ENCODE results near the gene HMGN3. TPM values are rescaled to one million over a fixed set of nuclear protein-coding genes. Genes with fewer than 3 reads are reported as not detected.

HMGN3 gene
- total and polyA plus RNA-seq, 2 donors (not counting 1 experiment from before 2014, with no cell fraction given) = 30.2 to 56.0 TPM

- Histone ChIP-seq H3K27ac (ENCODE audit: insufficient read depth, low read length) (no peak overlapping the region), H3K9ac (ENCODE audit: insufficient read depth, low read length) (no peak overlapping the region), H3K4me2 (ENCODE audit: extremely low read depth, insufficient read depth, low read length) (no peak overlapping the region), H4K20me1 (ENCODE audit: control insufficient read depth, extremely low read depth, insufficient read depth, low read length) (no peaks in the 10 kb centered on the region), H3K4me1 (ENCODE audit: control insufficient read depth, extremely low read depth, insufficient read depth, low read length) (no peaks in the 10 kb centered on the region), H2AFZ (ENCODE audit: low read length) (no peak overlapping the region), H3K27me3 (ENCODE audit: control insufficient read depth, insufficient read depth, low read length) (no peaks in the 10 kb centered on the region), H3K4me3 (replicated peaks in 1 of 4; ENCODE audit: control extremely low read depth in 1 of 4, insufficient read depth in 1 of 4, low read depth in 3 of 4, low read length in 4 of 4) (no peak overlapping the region), H3K79me2 (ENCODE audit: control insufficient read depth, insufficient read depth, low read length) (no peaks in the 10 kb centered on the region), H3K36me3 (ENCODE audit: control insufficient read depth, insufficient read depth, low read length) (no peaks in the 10 kb centered on the region), H3K9me3 (ENCODE audit: control insufficient read depth, insufficient read depth, low read depth, low read length) (no peaks in the 10 kb centered on the region)
- TF ChIP-seq CTCF (conservative IDR thresholded peaks at IDR 0.05 in 1 of 2, IDR thresholded peaks at IDR 0.05 in 1 of 2; ENCODE audit: low read depth in 1 of 2, low read length in 2 of 2) (no peak), EZH2 (IDR thresholded peaks at IDR 0.05; ENCODE audit: low read length, missing control alignments) (no peak)
- no peak for DNase-seq (ENCODE audit: low read depth in 2 of 2)
Observed at GRCh38 chr6:79196912-79197311, 37.6 kb downstream of the HMGN3 start.

- no peak overlapping the region for H2AFZ ChIP-seq (ENCODE audit: low read length)
- no peaks in the 10 kb centered on the region for H3K4me1 ChIP-seq (ENCODE audit: control insufficient read depth, extremely low read depth, insufficient read depth, low read length)
- no peak overlapping the region for H3K27ac ChIP-seq (ENCODE audit: insufficient read depth, low read length)
- no peaks in the 10 kb centered on the region for H3K79me2 ChIP-seq (ENCODE audit: control insufficient read depth, insufficient read depth, low read length)
- peak in 1 of 2 donors; percentile 31 for DNase-seq (ENCODE audit: low read depth in 2 of 2)
- no peak overlapping the region for H3K9ac ChIP-seq (ENCODE audit: insufficient read depth, low read length)
- H4K20me1 ChIP-seq (ENCODE audit: control insufficient read depth, extremely low read depth, insufficient read depth, low read length) = no peaks in the 10 kb centered on the region
- H3K4me3 ChIP-seq (replicated peaks in 1 of 4; ENCODE audit: control extremely low read depth in 1 of 4, insufficient read depth in 1 of 4, low read depth in 3 of 4, low read length in 4 of 4) = no peak overlapping the region
- H3K36me3 ChIP-seq (ENCODE audit: control insufficient read depth, insufficient read depth, low read length) = no peaks in the 10 kb centered on the region
- H3K9me3 ChIP-seq (ENCODE audit: control insufficient read depth, insufficient read depth, low read depth, low read length) = no peaks in the 10 kb centered on the region
- no peak overlapping the region for H3K4me2 ChIP-seq (ENCODE audit: extremely low read depth, insufficient read depth, low read length)
- TF ChIP-seq EZH2 (IDR thresholded peaks at IDR 0.05; ENCODE audit: low read length, missing control alignments) = no peak
- TF ChIP-seq CTCF (conservative IDR thresholded peaks at IDR 0.05 in 1 of 2, IDR thresholded peaks at IDR 0.05 in 1 of 2; ENCODE audit: low read depth in 1 of 2, low read length in 2 of 2) = no peak
- no peaks in the 10 kb centered on the region for H3K27me3 ChIP-seq (ENCODE audit: control insufficient read depth, insufficient read depth, low read length)
Observed at GRCh38 chr6:79193971-79194370, 40.5 kb downstream of the HMGN3 start.

GRCh38 chr6:79189760-79190350 lies 44.6 kb downstream of the HMGN3 start:
- H3K9ac ChIP-seq (ENCODE audit: insufficient read depth, low read length) = no peak overlapping the region
- no peaks in the 10 kb centered on the region for H3K36me3 ChIP-seq (ENCODE audit: control insufficient read depth, insufficient read depth, low read length)
- DNase-seq (ENCODE audit: low read depth in 2 of 2) = no peak
- H3K27me3 ChIP-seq (ENCODE audit: control insufficient read depth, insufficient read depth, low read length) = no peaks in the 10 kb centered on the region
- H3K4me3 ChIP-seq (replicated peaks in 1 of 4; ENCODE audit: control extremely low read depth in 1 of 4, insufficient read depth in 1 of 4, low read depth in 3 of 4, low read length in 4 of 4) = no peak overlapping the region
- no peaks in the 10 kb centered on the region for H3K79me2 ChIP-seq (ENCODE audit: control insufficient read depth, insufficient read depth, low read length)
- H3K27ac ChIP-seq (ENCODE audit: insufficient read depth, low read length) = no peak overlapping the region
- H3K4me1 ChIP-seq (ENCODE audit: control insufficient read depth, extremely low read depth, insufficient read depth, low read length) = no peaks in the 10 kb centered on the region
- no peak for TF ChIP-seq CTCF (conservative IDR thresholded peaks at IDR 0.05 in 1 of 2, IDR thresholded peaks at IDR 0.05 in 1 of 2; ENCODE audit: low read depth in 1 of 2, low read length in 2 of 2)
- TF ChIP-seq EZH2 (IDR thresholded peaks at IDR 0.05; ENCODE audit: low read length, missing control alignments) = no peak
- no peak overlapping the region for H2AFZ ChIP-seq (ENCODE audit: low read length)
- no peaks in the 10 kb centered on the region for H3K9me3 ChIP-seq (ENCODE audit: control insufficient read depth, insufficient read depth, low read depth, low read length)
- no peak overlapping the region for H3K4me2 ChIP-seq (ENCODE audit: extremely low read depth, insufficient read depth, low read length)
- H4K20me1 ChIP-seq (ENCODE audit: control insufficient read depth, extremely low read depth, insufficient read depth, low read length) = no peaks in the 10 kb centered on the region
